ENCODE data around the gene TLE4.
A peak's percentile ranks its signal among the peaks of the same experiment; 100 is the strongest.

The TLE4 gene

GRCh38 chr9:79575547-79575946 is 3.8 kb downstream of the TLE4 start:
- H3K4me2 ChIP-seq = peak overlapping the region; percentile 82 to 98 (median 86)
- H3K27ac ChIP-seq = peak overlapping the region in 8 of 11 experiments; percentile 13 to 99 (median 96); a peak in 11 of 22 replicates
- no peaks in the 10 kb centered on the region for H3K27me3 ChIP-seq
- peak overlapping the region; percentile 66 to 100 (median 98); a peak in 21 of 22 replicates for H3K9ac ChIP-seq
- TF ChIP-seq Cebpa-rat (IDR thresholded peaks at IDR 0.05) = no peak
- H4K20me1 ChIP-seq = peaks cover 0 to 82% (median 61%) of the 10 kb centered on the region in 11 experiments; a peak in 20 of 22 replicates
- no peaks in the 10 kb centered on the region for H3K9me3 ChIP-seq (replicated peaks in 1 of 11)
- peak overlapping the region; percentile 6 to 99 (median 96); a peak in 18 of 20 replicates for H3K4me3 ChIP-seq
- H3K4me1 ChIP-seq = peaks cover 41 to 60% (median 53%) of the 10 kb centered on the region in 10 experiments
- H3K36me3 ChIP-seq = peaks cover 11 to 51% (median 18%) of the 10 kb centered on the region in 11 experiments; a peak in 20 of 22 replicates

DNA sequence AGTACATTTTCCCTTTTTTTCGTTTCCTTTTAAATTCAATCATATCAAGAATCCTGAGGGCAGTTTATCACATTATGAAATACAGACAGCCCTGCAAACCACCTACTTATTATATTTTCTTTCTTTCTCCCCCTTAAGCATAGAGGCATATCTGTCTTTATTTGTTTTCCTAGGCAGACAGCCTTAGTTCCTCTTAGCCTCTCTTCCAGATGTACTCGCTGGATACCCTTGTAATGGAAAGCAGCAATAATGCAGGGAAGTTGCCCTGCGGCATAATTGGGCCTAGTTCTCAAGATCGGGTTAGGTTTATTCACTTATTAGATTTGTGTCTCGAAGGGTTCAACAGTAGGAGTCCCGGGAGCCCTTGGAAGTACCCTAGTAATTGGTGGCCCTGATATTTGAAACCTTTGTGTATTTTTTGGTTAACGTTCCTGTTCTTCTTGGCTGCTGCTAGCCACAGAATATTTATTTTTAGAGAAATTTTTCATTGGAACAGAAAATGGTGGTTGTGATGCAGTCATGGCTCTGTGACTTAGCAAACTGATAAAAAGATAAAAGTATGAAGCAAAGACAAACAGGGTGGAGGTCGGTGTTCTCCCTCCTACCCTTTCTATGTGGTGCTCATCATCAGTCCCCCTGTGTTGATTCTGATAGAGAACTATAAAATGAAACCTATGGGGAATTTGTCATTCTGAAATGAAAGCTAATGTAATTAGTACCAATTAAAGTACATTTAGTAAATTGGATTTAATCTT is 6.4 kb downstream of the TLE4 start:
- H3K27ac ChIP-seq = peak overlapping the region; percentile 19 to 98 (median 48); a peak in 19 of 22 replicates
- H3K4me3 ChIP-seq = peak overlapping the region; percentile 12 to 97 (median 42); a peak in 13 of 20 replicates
- H3K4me2 ChIP-seq = peak overlapping the region; percentile 82 to 98 (median 86)
- H4K20me1 ChIP-seq = peaks cover 18 to 100% (median 81%) of the 10 kb centered on the region in 11 experiments; a peak in 21 of 22 replicates
- peak overlapping the region; percentile 22 to 99 (median 44); a peak in 18 of 22 replicates for H3K9ac ChIP-seq
- H3K36me3 ChIP-seq = peaks cover 14 to 76% (median 41%) of the 10 kb centered on the region in 11 experiments; a peak in 20 of 22 replicates
- H3K4me1 ChIP-seq = peaks cover 66 to 86% (median 79%) of the 10 kb centered on the region in 10 experiments
- H3K9me3 ChIP-seq (replicated peaks in 1 of 11) = no peaks in the 10 kb centered on the region
- no peaks in the 10 kb centered on the region for H3K27me3 ChIP-seq
- TF ChIP-seq Cebpa-rat (IDR thresholded peaks at IDR 0.05) = no peak

GRCh38 chr9:79578891-79579290 is 7.1 kb downstream of the TLE4 start:
- no peak overlapping the region; a peak in 1 of 22 replicates for H3K9ac ChIP-seq
- H3K27ac ChIP-seq = peak overlapping the region in 2 of 11 experiments; percentile 2 to 48; a peak in 2 of 22 replicates
- no peak for TF ChIP-seq Cebpa-rat (IDR thresholded peaks at IDR 0.05)
- peak overlapping the region; percentile 63 to 98 (median 85) for H3K4me2 ChIP-seq
- peaks cover 73 to 94% (median 86%) of the 10 kb centered on the region in 10 experiments for H3K4me1 ChIP-seq
- H3K27me3 ChIP-seq = no peaks in the 10 kb centered on the region
- peak overlapping the region in 1 of 10 experiments; percentile 17; a peak in 1 of 20 replicates for H3K4me3 ChIP-seq
- H3K9me3 ChIP-seq (replicated peaks in 1 of 11) = no peaks in the 10 kb centered on the region
- peaks cover 25 to 100% (median 85%) of the 10 kb centered on the region in 11 experiments for H4K20me1 ChIP-seq
- peaks cover 14 to 83% (median 45%) of the 10 kb centered on the region in 11 experiments; a peak in 20 of 22 replicates for H3K36me3 ChIP-seq

GRCh38 chr9:79579624-79580023 is 7.9 kb downstream of the TLE4 start:
- TF ChIP-seq Cebpa-rat (IDR thresholded peaks at IDR 0.05) = no peak
- H3K4me1 ChIP-seq = peaks cover 81 to 100% (median 93%) of the 10 kb centered on the region in 10 experiments
- H3K27ac ChIP-seq = no peak overlapping the region
- H3K27me3 ChIP-seq = no peaks in the 10 kb centered on the region
- H3K36me3 ChIP-seq = peaks cover 14 to 85% (median 45%) of the 10 kb centered on the region in 11 experiments; a peak in 20 of 22 replicates
- H3K4me2 ChIP-seq = peak overlapping the region; percentile 61 to 93 (median 85); a peak in 21 of 22 replicates
- H3K4me3 ChIP-seq = no peak overlapping the region
- H4K20me1 ChIP-seq = peaks cover 33 to 100% (median 84%) of the 10 kb centered on the region in 11 experiments
- no peaks in the 10 kb centered on the region for H3K9me3 ChIP-seq (replicated peaks in 1 of 11)
- no peak overlapping the region for H3K9ac ChIP-seq

DNA sequence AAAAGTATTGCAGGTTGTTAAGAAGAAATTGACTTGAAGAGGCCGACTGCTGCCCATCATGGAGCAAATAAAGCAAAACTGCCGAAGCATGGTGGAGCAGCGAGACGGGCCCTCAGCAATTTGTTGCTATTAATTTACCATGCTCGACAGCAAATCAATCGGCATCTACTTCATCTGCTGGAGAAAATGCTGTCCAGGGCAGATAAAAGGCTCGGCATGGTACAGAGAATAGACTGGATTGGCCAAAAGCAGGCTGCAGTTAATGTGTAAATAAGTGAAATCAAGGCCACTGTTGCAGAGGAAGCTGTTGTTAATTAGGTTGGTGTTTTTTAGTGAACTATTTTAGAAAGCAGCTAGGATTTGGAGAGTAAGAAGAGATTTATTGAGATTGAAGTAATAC is 8.3 kb downstream of the TLE4 start:
- Histone ChIP-seq H3K27me3 (no peaks in the 10 kb centered on the region), H3K9me3 (replicated peaks in 1 of 11) (no peaks in the 10 kb centered on the region), H3K27ac (no peak overlapping the region), H3K4me3 (no peak overlapping the region), H3K36me3 (peaks cover 14 to 82% (median 48%) of the 10 kb centered on the region in 11 experiments; a peak in 20 of 22 replicates), H4K20me1 (peaks cover 37 to 100% (median 80%) of the 10 kb centered on the region in 11 experiments), H3K9ac (no peak overlapping the region), H3K4me1 (peaks cover 84 to 100% (median 98%) of the 10 kb centered on the region in 10 experiments), H3K4me2 (peak overlapping the region; percentile 61 to 93 (median 85); a peak in 21 of 22 replicates)
- no peak for TF ChIP-seq Cebpa-rat (IDR thresholded peaks at IDR 0.05)

- H3K36me3 ChIP-seq = peaks cover 10 to 84% (median 59%) of the 10 kb centered on the region in 11 experiments; a peak in 21 of 22 replicates
- H3K27me3 ChIP-seq = no peaks in the 10 kb centered on the region
- H3K9me3 ChIP-seq (replicated peaks in 1 of 11) = no peaks in the 10 kb centered on the region
- peak overlapping the region in 6 of 10 experiments; percentile 1 to 47 (median 18); a peak in 5 of 20 replicates for H3K4me3 ChIP-seq
- peaks cover 80 to 100% (median 98%) of the 10 kb centered on the region in 10 experiments for H3K4me1 ChIP-seq
- H3K4me2 ChIP-seq = peak overlapping the region; percentile 63 to 93 (median 87)
- no peak for TF ChIP-seq Cebpa-rat (IDR thresholded peaks at IDR 0.05)
- peak overlapping the region in 7 of 11 experiments; percentile 21 to 64 (median 42); a peak in 12 of 22 replicates for H3K27ac ChIP-seq
- H3K9ac ChIP-seq = peak overlapping the region in 10 of 11 experiments; percentile 2 to 49 (median 32); a peak in 10 of 22 replicates
- peaks cover 42 to 100% (median 72%) of the 10 kb centered on the region in 11 experiments for H4K20me1 ChIP-seq
Observed at GRCh38 chr9:79581388-79581787, 9.6 kb downstream of the TLE4 start.

DNA sequence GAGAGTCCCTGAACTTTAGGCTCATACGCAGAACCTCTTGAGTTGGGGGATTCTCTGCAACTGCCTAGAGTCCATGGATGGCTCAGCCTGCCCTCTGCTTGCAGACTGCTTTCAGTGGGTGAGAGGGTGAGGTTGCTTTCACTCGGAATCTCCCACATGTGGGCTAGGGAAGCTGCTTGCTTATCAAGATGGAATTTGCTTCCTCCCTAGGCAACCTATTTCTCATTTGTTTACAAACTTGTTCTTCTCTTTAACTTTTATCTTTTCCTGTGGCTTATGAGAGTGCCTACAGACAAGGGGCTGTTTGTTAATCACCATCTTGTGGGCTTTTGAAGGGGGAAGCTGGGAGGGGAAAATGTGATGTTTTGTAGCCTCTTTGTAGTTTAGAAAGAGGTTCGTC is 10.0 kb downstream of the TLE4 start:
- Histone ChIP-seq H3K36me3 (peaks cover 8 to 84% (median 61%) of the 10 kb centered on the region in 11 experiments; a peak in 21 of 22 replicates), H3K9me3 (replicated peaks in 1 of 11) (no peaks in the 10 kb centered on the region), H3K9ac (peak overlapping the region in 10 of 11 experiments; percentile 2 to 49 (median 32); a peak in 14 of 22 replicates), H3K27ac (peak overlapping the region in 9 of 11 experiments; percentile 18 to 64 (median 42); a peak in 14 of 22 replicates), H3K4me3 (peak overlapping the region in 6 of 10 experiments; percentile 1 to 47 (median 18); a peak in 6 of 20 replicates), H4K20me1 (peaks cover 42 to 100% (median 68%) of the 10 kb centered on the region in 11 experiments), H3K4me2 (peak overlapping the region; percentile 63 to 93 (median 87)), H3K27me3 (no peaks in the 10 kb centered on the region), H3K4me1 (peaks cover 77 to 100% (median 96%) of the 10 kb centered on the region in 10 experiments)
- no peak for TF ChIP-seq Cebpa-rat (IDR thresholded peaks at IDR 0.05)

DNA sequence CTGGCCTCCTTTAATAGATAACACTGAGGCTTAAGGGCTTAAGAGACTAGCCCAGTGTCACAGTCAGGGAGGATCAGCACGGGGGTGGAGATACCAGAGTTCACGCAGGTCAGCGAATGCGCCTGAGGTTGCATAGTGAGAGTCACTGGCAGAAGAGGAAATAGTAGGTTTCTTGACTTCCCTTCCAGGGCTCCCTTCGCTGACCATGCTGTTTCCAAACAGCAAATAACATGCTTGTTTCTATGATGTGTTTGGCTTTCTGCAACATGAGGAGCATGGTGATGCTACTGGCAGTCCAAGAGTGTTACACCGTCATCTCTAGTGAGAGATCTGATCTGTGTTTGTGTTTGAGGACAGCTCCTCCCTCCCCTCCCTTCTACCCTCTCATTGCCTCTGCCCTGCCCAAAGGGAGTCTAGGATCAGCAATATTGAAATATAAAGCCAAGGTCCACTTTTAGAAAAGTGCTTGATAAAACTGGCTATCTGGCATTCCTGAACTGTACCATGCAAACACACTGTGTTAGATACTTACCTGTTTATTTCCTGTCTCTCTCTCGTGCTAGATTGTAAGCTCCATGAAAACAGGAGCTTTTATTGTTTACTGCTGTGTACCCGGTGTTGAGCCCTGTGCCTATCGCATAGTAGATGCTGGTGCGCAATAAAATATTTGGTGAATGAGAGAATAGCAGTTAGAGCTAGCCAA is 12.3 kb downstream of the TLE4 start:
- Histone ChIP-seq H3K4me3 (peak overlapping the region in 3 of 10 experiments; percentile 12 to 46 (median 24); a peak in 4 of 20 replicates), H3K36me3 (peaks cover 17 to 91% (median 77%) of the 10 kb centered on the region in 11 experiments), H3K27me3 (no peaks in the 10 kb centered on the region)

More for the DNA sequence above, 12.3 kb downstream of the TLE4 start:
- Histone ChIP-seq H3K27ac (peak overlapping the region in 10 of 11 experiments; percentile 8 to 86 (median 50); a peak in 14 of 22 replicates), H4K20me1 (peaks cover 60 to 100% (median 76%) of the 10 kb centered on the region in 11 experiments), H3K9me3 (replicated peaks in 1 of 11) (no peaks in the 10 kb centered on the region; a peak in 1 of 22 replicates), H3K4me1 (peaks cover 72 to 100% (median 91%) of the 10 kb centered on the region in 10 experiments), H3K9ac (peak overlapping the region in 4 of 11 experiments; percentile 3 to 67 (median 54); a peak in 8 of 22 replicates), H3K4me2 (peak overlapping the region; percentile 63 to 93 (median 87))
- TF ChIP-seq Cebpa-rat (IDR thresholded peaks at IDR 0.05) = no peak
